NCI-H1092 (cell line): ENCODE measurements around the gene MAPK14.

Experiments used
- DNase-seq: peaks from one replicate; lab custom pipeline; 2025; lab: John Stamatoyannopoulos, UW

Gene MAPK14

DNA sequence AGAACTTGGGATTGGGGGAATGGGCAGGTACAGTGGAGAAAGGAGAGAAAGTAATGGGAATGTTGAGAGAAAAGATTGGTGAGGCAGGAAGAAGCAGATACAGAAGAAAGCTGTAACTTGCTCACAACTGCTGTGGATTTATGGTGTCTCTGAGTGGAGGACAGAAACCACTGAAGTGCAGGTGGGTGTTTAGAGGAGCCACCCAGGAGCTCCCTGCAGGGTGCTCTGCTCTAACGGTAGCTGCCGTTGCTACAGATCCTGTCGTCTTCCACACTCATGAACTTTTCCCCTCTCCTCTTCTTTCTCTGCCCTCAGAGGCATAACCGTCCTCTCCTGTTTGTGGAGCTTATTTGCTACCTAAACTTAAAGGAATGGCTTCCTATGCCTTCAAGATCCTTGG, 75.2 kb downstream of the MAPK14 start:
- no peak for DNase-seq

DNA sequence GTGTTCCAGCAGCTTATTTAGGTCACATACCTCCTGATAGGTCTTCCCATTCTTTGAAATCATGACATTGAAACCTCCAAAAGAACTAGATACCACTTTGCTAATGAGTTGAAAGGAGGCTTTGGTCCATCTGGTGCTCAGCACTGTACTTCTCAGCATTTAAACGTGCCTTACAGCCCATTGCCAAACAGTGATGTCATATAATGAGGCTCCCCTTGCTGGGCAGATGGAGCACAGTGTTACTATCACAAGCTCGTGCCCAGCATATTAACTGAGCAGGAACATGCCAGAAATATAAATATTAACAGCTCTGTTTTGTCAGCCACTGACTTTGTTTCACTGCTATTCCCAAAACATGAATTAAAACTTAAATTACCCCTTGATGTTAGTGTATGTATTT, 77.2 kb downstream of the MAPK14 start:
- no peak for DNase-seq

- DNase-seq: no peak
Observed at GRCh38 chr6:36109092-36109491, 81.5 kb downstream of the MAPK14 start.

DNA sequence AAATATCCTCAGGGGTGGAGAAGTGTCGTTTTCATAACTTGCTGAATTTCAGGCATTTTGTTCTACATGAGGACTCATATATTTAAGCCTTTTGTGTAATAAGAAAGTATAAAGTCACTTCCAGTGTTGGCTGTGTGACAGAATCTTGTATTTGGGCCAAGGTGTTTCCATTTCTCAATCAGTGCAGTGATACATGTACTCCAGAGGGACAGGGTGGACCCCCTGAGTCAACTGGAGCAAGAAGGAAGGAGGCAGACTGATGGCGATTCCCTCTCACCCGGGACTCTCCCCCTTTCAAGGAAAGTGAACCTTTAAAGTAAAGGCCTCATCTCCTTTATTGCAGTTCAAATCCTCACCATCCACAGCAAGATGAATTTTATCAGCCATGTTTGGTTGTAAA, 82.4 kb downstream of the MAPK14 start:
- DNase-seq: no peak

- no peak for DNase-seq
Observed at GRCh38 chr6:36110863-36111262, 83.3 kb downstream of the MAPK14 start.

GRCh38 chr6:36111526-36111925, 83.9 kb downstream of the MAPK14 start:
- DNase-seq: no peak

- no peak for DNase-seq
Observed at GRCh38 chr6:36113049-36113448, 85.4 kb downstream of the MAPK14 start.

DNA sequence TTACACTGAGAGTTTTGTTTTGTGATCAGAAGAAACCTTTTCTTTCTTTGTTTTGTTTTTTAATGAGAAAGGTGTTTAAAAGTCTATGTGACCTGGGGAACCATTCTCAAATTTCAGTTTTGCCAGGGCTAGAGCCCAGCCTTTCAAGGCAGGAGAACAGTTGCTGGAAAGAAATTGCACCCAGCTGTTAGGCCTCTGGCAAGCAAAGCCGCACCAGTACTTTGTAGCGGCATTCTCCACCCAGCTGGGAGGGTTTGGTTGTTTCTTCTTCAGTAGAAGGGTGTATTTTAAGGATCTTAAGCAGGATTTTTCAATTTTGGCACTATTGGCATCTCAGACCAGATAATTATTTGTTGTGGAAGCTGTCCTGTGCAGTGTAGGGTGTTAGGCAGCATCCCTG, 86.1 kb downstream of the MAPK14 start:
- no peak for DNase-seq

DNA sequence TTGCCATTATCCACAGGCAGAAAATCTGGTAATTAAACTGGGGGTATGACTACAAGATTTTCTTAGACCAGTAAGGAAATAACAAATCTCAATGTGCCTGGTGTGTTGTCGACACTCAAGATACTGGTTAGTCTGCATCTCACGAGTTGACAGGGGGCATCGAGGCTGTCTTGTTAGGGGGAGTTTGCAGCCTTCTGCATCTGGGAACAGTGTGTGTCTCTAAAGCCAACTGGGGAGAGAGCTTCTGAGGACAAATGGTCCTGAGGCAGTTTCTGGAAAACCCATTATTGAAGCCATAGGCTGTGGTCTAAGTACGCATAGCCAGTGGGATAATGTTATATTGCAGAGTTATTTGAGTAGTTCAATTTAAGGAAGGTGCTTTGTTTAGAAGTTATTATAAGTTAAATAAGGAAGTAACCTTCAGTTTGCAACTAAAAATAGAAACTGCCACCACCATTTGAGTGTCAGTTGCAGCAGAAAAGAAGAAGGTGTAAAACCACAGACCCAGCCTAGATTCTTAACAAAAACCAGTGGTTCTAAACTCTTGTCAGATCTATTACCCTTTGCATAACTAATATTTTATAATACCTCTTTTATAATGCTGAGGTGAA, 87.3 kb downstream of the MAPK14 start:
- no peak for DNase-seq

- no peak for DNase-seq
Observed at GRCh38 chr6:36115412-36115811, 87.8 kb downstream of the MAPK14 start.

GRCh38 chr6:36116066-36116864, 88.7 kb downstream of the MAPK14 start:
- no peak for DNase-seq

DNA sequence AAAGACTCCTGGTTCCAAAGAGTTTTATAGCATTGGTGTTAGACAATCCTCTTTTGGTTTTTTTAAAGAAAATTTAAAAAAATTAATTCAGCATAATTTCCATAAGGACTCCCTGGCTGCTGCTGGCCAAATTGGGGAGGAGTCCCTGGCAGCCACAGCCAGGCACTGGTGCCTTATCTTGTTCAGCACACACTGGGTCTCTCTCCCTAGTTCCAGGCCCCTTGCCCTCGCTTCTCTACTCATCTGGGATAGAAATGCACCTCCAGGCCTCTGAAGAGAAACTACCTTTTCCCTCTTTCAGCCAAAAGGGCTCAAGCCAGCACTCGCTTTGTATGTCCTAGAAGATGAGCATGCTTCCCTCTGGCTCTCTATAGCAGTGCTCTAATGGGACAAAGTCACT, 89.3 kb downstream of the MAPK14 start:
- DNase-seq: no peak

- DNase-seq: no peak
Observed at GRCh38 chr6:36117658-36118549, 90.3 kb downstream of the MAPK14 start.

DNA sequence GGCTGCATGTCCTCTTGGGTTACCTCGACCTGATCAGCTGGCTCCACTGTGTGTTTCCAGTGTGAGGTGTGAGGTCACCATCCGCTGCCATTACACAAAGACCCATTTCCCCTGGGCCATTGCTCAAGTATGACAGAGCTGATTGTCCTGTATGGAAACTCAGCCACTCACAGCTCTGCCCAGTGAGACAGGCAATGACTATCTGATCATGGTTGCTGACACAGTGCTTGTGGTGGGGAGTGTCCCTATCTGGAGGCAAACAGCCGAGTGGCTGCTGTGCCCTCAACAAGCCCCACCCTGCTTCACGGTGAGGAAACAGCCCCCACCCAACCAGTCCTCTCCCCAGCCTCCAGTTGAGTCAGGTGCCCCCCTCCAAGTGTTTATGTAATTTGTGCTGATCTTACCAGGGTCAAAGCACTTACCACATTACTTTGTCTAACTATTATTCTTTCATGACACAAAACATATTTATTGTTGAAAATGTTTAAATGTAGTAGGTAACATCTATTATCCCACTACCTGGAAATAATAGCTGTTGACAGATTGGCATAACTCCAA, 91.0 kb downstream of the MAPK14 start:
- DNase-seq: no peak

- DNase-seq: no peak
Observed at GRCh38 chr6:36119209-36119608, 91.6 kb downstream of the MAPK14 start.

DNA sequence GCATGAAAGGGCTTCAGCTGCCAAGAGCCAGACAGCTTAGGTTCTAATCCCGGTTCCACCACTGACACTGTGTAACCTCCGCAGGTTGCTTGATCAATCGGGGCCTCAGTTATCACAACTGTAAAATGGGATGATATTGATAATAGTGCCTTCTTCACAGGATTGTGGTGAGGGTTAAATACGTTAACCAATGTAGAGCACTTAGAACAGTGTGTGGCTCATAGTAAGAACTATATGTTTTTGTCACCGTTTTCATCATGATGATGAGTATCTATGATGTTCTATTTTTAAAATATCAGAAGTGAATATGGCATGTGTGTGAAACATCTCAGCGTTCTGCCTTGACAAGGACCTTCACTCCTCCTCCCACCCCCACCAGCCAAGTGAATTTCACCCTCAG, 92.4 kb downstream of the MAPK14 start:
- DNase-seq: no peak

- no peak for DNase-seq
Observed at GRCh38 chr6:36120539-36120938, 92.9 kb downstream of the MAPK14 start.

GRCh38 chr6:36120979-36121786, 93.6 kb downstream of the MAPK14 start:
- no peak for DNase-seq

- DNase-seq: no peak
Observed at GRCh38 chr6:36121787-36122494, 94.3 kb downstream of the MAPK14 start.

- no peak for DNase-seq
Observed at GRCh38 chr6:36122495-36123269, 95.1 kb downstream of the MAPK14 start.
